Activated gamma-delta T cell treated with anti-CD3 and anti-CD28 coated beads, Interleukin-2, amount 50 U/mL, for 16 hours (primary cell): Measurements from ENCODE around the gene CNOT1.
A peak's percentile ranks its signal among the peaks of the same experiment; 100 is the strongest.
"Not testable (repeated sequence)": the region's sequence is repeated elsewhere in the genome, so short reads cannot be mapped to it uniquely, and the experiment has no call there.

Source experiments
- DNase-seq: peaks from one replicate; pipeline ENCODE4 v3.0.0-alpha.2; 2020; ENCODE audit warnings: low read depth

The CNOT1 gene

DNA sequence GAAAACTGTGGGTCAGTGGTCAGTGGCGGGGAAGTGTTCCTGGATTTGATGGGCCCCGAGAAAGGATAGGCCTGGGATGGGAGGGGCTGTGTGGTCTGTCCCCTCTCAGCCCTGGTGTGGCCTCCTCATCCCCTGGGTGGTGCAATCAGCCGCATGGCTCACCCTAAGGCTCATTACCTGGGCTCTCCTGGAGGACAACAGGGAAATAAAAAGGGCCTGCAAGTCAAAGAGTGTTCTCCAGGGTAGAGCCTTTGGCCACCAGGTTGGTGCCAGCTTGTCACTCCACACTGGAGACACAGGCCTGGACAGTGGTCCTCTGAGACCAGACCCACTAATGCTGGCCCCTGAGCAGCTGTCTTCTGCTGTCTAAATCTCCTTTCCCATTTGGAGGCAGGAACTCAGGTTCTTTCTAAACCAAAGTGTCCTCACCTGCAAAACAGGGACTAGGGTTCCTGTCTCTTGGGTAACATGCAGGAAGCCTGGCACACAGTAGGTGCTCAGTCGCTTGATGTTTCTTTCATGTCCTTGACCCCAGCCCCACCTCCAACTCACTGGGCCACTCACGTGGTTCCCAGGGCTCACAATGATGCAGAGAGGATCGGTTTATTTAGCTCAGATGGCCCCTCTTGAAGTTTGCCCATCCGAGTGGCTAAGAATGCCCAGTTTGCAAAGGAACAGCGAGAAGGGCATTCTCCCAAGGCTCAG lies 127.3 kb downstream of the CNOT1 start:
- DNase-seq: no peak

DNA sequence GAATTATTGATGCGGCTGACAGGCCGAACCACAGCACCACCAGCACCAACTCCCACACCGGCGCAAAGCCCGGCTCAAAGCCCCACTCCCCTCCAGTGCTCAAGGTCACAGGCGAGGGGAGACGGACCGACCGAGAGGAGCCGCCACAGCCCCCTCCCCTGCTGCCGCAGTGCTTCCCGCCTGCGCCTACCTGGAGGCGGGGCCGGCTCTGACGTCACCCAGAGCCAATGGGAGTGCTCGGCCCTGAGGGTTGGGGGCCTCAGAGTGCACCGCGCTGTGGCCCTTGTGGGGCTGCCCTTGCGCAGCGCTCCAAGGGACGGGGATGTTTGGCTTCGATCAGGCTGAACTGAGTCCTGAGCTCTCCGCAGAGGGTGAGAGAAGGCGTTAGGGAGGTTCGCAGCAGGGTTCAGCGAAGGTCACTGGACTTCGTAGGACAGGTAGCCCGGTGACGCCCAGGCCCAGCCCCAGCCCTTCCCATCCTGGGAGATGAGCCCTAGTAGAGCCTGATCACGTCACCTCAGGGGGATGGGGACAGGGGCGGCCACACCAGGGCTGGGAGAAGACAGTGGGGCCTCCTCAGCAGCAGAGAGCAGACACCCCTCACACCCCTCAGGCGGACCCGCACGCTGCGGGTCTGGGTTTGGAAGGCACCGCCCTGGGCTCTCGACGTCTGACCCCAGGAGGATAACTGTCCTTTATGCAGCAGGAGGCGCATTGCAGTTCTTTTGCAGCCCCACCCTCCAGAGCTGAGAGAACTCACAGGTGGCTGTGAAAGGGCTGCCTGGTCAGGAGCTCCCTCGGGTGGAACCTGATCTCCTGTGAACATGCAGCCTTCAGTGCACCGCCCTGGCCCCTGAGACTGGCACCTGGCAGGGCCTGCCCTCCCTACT lies 128.1 kb downstream of the CNOT1 start:
- DNase-seq: no peak

DNA sequence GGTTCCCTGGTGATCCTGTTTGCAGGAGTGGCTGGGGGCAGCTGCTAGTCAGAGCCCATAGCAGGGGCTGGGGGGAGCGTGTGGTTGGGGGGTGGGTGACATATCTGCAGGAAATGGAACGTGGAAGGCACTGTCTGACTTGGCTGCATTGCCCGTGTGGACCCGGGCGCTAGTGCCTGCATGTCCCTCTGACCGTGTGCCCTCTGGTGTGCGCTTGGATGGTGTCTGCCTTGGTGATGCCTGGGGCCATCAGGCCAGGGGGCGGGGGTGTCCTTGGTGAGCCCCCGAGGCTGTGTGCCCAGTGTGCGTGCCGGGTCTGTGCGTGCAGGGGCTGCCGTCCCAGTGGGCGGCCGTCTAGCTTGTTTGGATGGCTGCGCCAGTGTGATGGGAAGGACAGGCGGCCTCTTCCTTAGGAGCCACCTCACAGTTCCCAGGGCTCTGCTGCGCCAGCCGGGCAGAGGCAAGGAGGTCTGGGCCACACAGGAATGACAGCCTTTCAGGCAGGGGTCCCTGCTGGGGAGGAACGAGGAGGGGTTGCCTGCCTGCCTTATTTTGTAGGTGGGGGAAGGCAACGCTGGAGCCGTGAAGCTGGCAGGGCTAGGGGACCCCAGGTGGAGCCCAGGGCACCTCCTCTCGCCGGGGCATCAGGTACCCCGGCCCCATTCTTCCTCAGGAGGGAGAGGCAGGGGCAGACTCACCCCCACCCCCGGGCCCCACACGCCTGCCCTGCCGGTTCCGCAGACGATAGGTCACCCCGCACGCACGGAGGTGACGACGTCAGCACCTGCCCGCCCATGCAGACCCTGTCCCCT lies 129.0 kb downstream of the CNOT1 start:
- no peak for DNase-seq

DNA sequence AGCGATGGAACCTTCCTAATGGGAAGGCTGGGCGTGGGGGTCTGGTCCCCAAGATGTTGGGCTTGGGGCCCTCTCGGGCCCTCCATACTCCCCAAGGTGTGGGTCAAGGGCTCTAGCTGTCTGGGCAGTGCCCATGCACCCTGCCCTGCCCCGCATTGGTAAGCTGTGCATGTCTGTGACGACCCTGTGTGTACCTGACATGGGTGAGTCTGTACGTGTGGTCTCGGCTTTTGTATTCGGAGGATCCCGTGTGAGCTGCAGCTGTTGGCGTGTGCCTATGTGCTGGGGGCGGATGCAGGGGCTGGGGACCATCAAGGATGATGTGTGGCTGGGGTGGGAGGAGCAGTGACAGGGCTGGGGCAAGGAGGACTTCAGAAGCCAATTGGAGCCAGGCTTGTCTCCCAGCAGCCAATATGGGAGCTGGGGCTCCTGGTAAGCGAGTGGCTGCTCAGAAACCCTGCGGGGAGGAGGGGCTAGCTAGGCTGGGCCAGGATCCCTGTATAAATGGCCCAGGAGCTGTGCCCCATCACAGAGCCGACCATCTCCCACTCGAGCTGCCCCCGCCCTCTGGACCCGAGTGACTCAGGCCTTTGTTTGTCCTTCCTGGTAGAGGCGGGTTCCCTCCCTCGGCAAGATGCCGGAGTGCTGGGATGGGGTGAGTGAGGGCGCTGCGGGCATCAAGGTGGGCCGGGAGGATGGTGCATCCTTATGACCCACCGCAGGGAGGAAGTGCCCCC lies 129.8 kb downstream of the CNOT1 start, which contains the start of gene NDRG4:
TSS of gene NDRG4 (plus strand) at position 529 of the 737 bp plus-strand sequence. CDS start at position 635, 106 bp downstream.
- no peak for DNase-seq

DNA sequence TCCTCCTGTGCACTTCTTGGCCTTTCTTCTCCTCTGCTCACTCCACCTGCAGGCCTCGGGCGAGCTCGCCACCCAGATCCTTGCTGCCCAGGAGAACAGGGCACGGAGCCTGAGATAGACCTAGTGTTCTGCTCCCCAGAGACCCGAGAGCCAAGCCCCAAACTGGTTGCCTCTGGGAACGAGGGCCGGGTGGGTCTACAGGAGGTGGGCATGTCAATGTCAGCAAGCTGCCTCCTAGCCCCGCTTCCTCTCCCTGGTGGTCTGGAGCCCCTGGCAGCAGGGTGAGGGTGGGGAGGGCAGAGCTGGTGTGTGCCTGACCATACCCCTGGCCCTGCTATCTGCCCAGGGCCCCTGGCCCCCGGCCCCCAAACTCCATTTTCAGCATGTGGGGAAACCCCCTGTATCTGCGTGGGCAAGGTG lies 130.5 kb downstream of the CNOT1 start:
- DNase-seq: no peak

DNA sequence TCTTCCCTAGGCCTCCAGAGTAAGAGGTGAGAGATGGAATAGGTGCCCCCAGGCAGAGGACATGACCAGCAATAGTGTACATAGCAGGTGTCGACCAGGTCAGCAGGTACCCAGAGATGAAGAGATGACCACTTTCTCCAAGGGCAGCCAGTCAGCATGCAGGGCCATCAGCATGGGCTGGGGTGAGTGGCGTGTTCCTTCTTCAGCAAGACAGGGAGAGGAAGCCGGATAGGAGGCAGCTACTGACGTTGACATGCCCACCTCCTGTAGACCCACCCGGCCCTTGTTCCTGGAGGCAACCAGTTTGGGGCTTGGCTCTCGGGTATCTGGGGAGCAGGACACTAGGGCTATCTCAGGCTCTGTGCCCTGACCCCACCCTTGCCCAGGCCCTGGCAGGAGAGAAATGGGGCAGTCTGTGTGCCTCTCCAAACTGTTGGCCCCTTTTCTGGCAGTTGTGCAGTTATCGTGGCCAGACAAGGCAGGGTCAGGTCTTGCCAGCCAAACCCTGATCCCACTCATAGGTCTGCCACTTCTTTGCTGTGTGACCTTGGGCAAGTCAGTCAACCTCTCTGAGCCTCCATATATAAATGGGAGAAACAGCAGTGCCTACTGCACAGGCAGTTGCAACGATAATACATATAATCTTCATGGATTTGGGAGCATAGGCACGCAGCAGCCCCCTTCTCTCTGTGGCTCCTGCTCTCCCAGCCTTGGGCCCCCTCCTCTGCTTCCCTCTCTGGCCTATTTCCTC lies 131.1 kb downstream of the CNOT1 start:
- DNase-seq: no peak

DNA sequence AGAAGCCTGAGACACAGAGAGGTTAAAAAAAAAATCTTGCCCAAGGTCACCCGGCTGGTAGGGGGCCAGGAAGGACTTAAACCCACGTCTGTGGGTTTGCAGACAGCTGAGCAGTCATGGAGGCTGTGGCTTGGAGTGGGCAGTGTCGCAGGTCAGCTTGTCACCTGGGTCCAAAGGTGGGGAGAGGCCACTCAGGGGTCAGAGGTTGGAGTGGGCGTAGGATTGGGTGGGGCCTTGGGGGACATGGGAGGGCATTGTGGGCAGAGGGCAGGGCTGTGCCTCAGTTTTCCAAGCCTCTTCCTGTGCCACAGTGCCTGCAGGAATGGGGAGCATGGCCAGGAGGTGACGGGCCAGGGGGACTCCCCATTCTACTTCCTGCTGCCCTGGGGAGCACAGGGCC lies 131.7 kb downstream of the CNOT1 start:
- no peak for DNase-seq

DNA sequence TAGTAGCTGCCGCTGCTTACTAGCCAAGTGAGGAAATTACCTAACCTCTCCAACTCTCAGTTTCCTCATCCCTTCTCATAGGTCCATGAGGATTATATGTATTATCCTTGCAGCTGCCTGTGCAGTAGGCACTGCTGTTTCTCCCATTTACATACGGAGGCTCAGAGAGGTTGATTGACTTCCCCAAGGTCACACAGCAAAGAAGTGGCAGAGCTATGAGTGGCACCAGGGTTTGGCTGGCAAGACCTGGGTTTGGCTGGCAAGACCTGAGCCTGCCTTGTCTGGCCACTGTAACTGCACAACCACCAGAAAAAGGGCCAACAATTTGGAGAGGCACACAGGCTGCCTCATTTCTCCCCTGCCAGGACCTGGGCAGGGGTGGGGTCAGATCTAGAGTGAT lies 132.2 kb downstream of the CNOT1 start:
- no peak for DNase-seq

DNA sequence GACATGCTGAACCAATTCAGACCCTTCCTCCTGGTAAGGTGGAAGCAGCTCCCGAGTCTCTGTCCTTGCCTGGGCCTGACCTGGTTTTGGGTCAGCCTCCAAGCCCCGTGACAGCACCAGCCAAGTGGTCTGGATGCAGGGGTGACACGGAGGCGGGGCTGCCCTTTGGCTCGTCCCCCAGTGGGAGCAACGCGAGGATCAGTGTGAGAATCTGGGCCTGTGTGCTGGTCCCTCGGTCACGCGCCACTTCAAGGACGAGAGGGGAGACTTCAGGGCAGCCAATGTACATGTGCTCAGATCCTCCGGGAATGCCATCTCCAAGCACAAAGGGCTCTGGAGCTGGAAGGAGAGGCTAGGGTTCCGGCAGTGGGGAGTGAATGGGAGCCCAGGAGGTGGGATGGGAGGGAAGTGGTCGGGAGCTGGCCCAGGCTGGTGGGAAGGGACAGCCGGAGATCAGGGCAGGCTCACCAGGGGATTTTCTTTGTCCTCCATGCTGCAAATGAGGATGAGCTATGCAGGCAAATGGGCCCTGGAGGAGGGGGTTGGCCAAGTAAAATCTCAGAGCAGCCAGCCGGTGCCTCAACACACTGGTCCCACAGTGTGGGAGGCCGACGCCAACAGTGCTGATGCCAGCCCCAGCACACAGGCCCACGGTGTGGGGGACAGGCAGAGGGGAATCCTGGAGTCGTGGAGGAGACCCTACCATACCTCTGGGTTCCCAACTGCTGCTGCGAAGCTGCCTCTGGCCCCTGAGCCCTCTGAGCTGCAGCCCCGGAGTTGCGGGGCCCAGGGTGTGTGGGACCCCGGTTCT lies 133.9 kb downstream of the CNOT1 start:
- no peak for DNase-seq

DNA sequence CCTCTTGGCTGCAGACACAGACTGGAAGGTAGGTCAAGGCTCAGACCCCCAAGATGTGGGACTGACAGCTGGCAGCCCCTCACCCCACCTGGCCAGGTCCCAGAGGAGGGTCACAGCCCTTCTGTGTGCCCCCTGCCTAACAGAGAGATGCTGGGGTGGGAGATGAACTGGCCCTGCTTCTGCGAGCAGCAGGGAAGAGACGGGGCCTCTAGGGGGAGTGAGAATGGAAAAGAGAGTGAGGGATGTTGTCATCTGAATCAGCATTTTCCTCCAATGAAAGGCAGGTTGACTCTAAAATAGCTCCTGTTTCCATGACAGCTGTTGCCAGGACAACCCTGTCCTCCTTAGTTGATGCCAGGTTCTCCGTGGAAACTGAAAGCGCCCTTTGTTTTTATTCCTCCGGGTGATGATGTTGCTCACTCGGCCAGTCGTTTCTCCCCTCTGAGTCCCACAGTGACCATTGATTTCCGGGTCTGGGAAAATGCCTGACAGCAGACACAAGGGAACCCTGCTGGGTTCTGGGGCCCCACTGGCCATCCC lies 134.6 kb downstream of the CNOT1 start:
- no peak for DNase-seq

DNA sequence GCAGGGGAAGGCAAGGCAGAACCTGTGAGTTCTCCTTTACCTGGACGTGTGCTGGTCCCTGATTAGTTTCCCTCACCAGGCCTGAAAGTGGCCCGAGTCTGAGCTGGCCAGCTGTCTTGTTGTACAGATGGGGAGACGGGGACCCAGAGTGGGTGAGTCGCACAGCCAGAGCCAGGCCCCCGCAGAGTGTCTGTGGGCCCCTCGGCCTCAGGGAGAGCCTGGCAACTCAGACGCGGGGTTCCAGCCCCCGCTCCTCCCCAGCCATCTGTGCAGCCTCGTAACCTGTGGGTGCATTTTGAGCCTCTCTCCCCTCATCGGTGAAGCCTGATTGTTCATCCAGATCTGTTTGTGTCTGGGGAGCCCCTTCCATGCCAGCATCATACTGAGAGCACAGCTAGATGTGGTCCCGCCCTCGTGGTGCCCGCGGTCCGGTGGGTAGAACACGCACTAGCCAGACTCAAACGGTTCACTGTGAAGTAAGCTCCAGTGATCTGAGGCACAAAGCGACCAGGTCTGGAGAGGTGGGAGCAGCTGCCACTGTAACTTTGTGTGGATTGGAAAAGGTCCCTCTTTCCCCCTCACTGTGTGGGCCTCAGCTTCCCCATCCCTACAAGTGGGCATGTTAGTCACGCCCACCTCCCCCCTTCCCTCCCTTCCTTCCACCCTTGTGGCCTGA lies 135.7 kb downstream of the CNOT1 start:
- DNase-seq: no peak

DNA sequence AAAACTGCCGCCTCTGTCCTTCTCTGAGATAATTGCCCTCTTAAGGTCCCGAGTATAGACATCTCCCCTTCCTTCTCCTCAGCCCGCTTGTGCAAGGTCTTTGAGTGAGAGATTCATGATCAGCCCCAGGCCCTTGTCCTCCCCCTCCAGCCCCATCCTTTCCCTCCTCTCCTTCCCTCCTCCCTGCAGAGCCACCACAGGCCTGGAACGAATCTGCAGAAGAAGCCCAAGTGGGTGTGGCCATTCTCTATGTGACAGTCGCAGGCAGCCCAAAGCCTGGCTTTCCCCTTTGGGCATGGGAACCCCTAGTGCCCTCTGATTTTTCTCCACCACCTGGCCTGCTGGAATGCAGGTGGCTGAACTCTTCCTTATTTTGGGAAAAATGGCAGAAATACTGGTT lies 136.9 kb downstream of the CNOT1 start:
- DNase-seq: no peak

DNA sequence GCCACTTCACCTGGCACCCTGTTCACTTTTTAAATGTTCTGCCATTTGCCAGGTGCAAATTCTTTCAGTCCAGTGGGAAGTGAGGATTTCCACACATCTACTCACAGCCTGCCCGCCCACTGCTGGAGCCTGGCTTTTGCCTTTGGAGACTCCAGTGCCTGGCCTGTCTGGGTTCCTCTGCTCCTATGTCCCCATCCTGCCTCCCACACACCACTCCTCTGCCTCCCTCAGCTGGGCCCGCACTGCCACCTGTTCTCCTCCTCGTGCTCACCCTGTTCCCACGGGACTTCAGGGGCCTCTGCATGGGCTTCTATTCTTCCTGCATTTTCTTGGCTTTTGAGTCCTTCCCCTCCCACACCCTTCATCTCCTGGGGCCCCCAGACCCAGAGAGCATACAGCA lies 137.6 kb downstream of the CNOT1 start:
- DNase-seq: no peak

DNA sequence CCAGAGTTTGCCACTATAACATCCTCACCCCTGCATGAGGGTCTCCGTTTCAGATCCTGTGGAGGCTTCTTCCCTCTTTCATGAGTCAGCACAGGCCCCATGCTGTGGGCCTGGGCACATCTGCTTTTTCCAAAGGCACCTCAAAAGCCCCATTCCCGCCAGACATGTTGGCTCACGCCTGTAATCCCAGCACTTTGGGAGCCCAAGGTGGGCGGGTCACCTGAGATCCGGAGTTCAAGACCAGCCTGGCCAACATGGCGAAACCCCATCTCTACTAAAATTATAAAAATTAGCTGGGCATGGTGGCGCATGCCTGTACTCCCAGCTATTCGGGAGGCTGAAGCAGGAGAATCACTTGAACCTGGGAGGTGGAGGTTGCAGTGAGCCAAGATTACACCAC lies 139.1 kb downstream of the CNOT1 start:
- DNase-seq: not testable (repeated sequence)

DNA sequence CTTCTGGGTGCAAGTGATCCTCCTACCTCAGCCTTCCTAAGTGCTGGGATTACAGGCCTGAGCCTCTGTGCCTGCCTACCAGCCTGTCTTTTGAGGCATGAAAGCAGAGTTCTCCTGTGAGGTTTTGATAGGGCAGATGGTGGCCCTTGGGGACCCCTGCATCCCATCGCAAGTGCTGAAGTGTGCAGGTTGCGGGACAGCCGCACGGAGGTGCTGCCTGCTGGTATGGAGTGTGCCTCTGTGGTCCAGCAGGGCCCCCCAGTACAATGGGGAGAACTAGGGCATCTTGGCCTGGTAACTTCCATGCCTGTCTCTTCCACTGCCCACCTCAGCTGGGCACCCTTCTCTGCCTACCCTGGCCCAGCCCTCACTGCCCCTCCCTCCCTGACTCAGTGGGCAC lies 139.6 kb downstream of the CNOT1 start:
- DNase-seq: no peak

DNA sequence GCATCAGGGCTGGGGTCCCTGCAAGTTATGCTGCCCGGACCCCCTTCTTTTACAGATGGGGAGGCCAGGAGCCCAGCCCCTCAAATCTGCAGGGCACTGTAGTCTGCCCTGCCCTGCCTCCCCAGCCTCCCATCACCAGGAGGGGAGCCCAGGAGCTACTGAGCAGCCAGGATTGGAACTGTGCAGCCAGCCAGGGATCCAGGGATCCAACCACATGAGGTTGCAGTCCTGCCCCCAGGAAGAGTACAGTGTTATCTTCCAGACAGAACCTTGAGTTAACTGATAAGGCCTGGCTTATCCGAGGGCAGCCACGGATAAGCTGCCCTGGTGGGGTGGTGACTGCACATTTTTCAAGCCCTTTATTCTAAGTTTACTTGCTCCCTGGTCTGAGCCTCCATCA lies 141.1 kb downstream of the CNOT1 start:
- no peak for DNase-seq

DNA sequence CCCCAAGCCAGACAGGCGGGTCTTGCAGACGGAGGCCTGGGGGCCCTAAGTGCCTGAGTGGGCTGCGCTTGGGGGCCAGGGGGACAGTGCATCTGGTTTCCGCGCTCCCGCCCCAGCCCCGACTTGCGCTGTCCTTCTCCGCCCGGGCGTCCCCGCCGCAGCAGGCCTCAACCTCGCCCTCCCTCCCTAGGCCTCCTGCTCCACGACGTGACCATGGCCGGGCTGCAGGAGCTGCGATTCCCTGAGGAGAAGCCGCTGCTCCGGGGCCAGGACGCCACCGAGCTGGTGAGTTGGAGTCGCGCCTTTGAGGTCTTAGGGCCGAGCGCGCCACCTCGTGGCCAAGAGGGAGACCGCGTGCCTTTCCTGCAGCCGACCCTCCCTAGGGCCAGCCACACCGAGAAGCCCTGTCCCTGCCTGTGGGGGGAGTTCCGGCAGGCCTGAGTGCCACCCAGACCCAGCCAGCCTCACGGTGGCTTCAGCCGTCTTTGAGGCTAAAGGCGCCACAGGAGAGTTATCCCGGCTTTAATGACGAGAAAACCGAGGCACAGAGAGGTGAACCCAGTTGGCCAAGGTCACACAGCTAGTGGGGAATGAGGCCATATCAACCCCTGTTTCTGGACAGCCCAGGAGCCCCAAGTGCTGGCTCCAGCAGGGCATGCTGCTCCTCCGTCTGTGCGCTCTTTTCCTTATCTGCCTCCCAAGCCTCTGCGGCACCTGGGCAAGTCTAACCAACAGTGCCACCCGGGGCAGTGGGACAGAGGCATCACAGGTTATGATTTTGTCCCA lies 141.9 kb downstream of the CNOT1 start:
- DNase-seq: peak; percentile 59

DNA sequence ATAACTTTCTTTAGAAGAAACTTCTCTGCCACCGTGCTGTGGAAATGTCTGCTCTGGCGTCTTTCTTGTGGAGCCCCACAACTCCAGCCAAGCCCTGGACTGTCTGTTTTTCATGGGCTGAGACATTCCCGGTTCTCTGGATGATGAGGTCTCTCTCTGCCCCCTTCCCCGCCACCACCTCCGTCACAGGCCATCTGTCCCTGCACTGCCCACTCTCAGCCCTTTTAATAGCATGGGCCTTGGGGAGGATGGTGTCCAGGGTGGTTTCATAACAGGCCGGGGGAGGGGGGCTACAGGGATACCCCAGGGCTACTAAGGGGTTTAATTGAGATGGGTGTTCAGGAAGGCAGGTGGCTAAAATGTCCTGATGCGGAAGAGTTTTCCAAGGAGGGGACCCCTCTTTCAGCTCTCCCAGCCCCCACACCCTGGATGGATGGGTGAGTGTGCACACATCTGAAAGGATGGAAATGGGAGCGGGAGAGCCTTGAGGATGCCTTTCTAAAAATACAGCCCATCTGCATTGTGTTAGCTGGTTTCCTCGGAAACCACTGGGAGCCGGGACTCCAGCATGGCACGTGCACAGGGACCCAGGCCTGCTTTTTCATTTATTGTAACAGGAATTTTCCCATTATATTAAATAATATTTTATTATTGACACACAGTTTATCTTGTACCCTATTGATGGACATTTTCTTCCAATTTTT lies 144.3 kb downstream of the CNOT1 start:
- DNase-seq: no peak
